Stimulated activated CD4-positive, alpha-beta T cell treated with anti-CD3 and anti-CD28 coated beads, Interleukin-12 subunit alpha, Interleukin-12 subunit beta, amount 100 ng/mL, for 48 hours (primary cell): ENCODE results near the gene MBD5.

Source experiments
- DNase-seq, 3 donors: peaks; one replicate each; pipeline ENCODE4 v3.0.0-alpha.2; 2020; ENCODE audit warnings: low read depth in 2 of 3, low spot score in 1 of 3

The MBD5 gene

DNA sequence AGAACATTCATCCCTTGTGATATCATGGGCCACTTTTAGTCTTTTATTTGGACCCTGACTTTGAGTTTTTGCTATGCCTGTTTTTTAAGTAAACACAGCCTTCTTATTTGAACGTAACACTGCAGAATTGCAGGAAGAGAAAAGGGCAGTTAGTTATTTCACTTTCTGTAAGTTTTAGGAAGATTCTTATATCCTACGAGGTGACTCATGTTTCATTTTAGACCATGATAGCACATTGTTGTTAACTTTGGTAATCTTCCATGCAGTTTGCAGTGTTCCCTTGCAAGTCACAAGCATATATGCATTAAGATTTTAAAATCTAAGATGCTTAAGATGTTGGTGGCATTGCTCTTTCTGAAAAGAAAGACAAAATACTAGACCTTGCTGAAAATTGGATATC, 495.1 kb downstream of the MBD5 start:
- no peak for DNase-seq

DNA sequence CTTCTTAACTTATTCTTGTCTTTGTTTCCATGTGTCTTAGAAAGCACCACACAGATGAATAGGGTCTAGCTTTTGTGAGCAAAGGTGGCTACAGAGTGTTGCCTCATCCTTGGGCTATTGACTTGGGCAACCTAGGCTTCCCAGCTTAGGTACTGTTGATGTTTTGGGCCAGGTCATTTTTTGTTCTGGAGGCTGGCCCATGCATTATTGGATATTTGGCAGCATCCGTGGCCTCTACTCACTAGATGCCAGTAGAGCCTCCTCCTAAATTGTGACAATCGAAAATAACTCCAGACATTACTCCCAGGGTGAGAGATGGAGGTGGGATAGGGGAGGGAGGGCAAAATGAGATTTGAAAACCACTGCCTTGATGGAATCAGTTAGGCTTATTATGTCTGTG, 496.4 kb downstream of the MBD5 start:
- DNase-seq: no peak

- DNase-seq: no peak
Measured at GRCh38 chr2:148517822-148518221, 496.9 kb downstream of the MBD5 start.

- DNase-seq: no peak
Measured at GRCh38 chr2:148519013-148519412, 498.1 kb downstream of the MBD5 start.

- DNase-seq: no peak
Measured at GRCh38 chr2:148521181-148521580, 500.3 kb downstream of the MBD5 start.

DNA sequence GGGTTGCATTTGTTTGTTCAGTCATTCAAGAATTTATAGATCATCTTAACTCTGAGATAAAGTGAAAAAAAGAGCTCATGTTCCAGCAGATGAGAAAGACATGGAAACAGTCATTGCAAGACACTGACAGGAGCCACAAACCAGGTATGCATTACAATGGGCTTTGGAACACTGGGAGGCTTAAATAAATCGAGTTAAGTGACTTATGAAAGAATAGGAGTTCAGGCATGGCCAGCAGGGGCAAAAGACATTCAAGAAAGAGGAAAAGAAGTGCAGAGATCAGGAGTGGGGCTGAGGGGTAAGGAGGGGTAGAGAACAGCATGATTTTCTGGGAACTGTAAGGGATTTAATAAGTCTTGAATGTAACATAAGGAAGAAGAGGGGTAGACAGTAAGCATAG, 502.4 kb downstream of the MBD5 start:
- no peak for DNase-seq

- DNase-seq: peak in 2 of 3 donors; percentile 35 to 56
Measured at GRCh38 chr2:148524519-148524919, 503.6 kb downstream of the MBD5 start.

DNA sequence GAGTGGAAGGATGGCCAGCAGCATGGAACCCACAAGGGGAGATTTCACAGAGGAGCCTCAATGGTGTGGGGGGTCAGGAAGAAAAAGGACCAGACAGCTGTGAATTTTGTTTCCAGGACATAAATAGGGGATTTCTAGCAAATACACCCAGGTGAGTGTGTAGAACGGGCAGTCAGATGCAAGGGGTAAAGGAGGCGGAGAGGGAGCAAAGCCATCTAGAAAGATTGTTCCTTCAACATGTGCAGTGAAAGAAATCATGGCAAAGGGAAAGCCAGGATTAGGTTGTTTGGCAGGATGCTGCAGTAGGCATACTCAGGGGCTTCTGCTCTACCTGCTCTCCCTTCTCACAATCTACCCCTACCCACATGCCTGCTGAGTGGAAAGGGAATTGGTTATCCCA, 504.2 kb downstream of the MBD5 start:
- DNase-seq: no peak

GRCh38 chr2:148526509-148527346, 505.8 kb downstream of the MBD5 start:
- DNase-seq: no peak

DNA sequence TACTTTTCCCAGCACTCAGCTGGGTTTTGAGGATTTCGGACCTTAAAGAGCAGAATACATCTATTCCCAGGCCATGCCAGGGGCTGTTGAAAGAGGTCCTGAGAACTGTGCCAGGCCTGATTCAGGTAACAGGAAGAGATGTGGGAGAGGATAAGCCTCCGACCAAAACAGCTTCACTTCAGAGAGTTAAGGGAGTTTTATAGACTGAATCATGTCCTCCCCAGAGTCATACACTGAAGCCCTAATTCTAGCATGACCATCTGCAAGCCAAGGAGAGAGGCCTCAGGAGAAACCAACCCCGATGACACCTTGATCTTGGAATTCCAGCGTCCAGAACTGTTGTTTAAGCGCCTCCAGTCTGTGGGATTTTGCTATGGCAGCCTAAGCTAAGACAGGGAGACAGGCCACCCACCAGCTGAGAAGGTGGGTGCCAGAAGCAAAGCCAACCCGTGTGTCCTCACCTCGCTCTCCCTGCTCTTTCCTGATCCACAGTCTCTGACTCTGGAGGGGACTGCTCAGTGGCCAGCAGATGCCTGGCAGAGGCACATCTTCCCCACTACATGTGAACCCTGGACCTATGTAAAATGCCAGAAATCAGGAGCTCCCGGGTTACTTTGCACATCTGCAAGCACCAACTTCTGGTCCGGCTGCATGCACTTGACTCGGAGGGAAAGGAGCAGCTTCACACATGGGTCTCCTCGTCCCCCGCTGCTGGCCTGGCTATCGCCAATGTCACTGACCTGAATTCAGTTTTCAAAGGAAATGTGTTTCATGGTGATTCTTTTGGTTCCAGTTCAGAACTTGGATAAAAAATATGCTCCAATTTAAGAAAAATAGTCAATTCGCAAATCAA, 506.8 kb downstream of the MBD5 start:
- no peak for DNase-seq

DNA sequence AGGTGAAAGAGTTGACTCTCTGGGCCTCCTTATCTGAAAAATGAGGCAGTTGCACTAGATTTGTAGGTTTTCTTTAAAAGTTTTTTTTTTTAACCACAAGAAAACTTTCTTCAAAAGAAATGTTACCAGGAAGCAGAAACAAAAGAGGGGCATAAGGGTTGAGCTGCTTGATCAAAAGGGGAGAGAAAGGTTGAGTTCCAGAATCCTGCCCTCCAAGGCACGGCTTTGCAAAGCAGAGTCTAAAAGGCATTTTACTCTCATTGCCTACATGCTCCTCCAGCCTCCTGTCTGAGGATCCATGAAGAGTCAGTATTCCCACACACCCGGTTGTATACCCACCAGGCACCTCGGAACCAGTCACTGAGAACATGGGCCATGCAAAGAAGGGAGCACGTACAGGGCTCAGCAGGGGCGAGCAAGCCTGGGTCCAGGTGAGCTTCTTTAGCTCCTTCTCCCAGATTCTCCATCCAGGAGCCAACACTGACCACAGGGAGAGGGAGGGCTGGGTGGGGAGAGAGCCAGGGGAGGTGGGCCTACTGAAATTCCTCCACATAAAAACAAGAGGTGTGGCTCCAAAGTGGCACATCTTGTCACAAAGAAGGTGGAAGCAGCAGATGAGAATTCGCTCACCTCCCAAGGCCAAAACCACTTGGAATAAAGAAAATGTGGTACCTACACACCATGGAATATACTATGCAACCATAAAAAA, 507.6 kb downstream of the MBD5 start:
- DNase-seq: no peak

- no peak for DNase-seq
Measured at GRCh38 chr2:148529745-148530144, 508.9 kb downstream of the MBD5 start.

- no peak for DNase-seq
Measured at GRCh38 chr2:148530350-148530749, 509.5 kb downstream of the MBD5 start.

DNA sequence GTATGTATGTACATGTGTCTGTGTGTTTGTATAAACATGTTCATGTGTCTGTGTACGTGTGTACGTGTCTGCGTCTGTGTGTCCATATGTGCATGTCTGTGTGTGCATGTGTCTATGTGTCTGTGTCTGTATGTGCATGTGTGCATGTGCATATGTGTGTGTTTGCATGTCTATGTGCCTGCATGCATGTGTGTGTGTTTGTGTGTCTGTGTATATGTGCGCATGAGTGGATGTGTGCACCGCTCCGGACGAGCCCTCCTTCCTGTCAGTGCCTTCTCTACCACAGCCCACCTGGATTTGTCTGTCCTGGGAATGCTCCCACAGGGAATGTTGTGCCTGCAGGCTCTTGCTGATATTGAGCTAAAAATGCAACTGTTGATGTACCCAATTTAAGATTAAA, 510.3 kb downstream of the MBD5 start:
- no peak for DNase-seq

DNA sequence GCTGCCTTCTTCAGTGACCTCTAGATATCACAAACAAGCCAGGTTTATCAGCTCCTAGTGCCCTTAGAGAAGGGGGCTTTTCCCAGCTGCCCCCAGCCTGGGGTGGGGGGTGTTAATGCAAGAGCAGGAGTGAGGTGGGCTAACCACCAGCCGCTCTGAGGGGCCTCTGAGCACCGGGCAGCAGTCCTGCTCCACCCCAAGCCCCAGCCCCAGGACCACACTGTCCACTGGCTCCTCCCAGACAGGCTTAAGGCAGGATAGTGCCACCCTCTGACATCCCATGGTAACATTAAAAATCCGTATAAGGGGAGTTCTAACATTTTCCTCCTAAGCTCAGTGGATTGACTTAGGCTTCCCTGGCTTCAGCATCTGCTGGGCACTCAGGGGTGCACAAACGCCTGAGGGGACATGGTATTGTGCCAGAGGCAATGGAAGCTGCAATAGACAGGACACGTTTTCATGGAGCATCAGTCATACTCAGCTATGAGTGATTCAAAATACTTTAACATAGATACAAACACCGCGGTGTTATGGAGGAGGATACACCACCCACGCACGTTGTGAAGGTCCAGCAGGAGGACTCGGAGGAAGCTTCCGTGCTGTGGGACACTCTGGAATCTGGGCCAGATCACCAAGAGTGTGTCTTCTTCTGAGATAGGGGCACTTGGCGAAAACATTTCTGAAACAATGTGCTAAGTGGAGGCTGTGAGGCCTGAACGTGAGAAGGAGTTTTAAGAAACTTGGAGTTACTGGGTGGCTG, 511.0 kb downstream of the MBD5 start:
- no peak for DNase-seq

DNA sequence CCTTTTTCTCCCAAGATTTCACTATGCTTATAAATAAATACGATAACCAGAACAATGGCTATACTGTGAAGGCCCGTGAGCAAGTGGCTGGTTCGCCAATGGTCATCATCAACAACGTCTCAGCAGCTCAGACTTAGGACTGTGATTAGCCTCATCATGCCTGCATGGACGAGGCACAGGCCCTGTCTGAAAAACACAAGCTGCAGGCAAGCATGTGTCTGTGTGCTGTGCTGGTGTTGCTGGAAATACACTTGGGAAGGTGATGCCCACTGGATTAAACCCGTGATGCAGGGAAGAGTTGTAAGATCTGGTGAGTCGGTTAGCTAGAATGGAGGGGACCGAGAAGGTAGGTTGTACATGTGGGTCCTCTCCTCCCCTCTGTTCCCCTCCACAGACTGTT, 512.1 kb downstream of the MBD5 start:
- no peak for DNase-seq

DNA sequence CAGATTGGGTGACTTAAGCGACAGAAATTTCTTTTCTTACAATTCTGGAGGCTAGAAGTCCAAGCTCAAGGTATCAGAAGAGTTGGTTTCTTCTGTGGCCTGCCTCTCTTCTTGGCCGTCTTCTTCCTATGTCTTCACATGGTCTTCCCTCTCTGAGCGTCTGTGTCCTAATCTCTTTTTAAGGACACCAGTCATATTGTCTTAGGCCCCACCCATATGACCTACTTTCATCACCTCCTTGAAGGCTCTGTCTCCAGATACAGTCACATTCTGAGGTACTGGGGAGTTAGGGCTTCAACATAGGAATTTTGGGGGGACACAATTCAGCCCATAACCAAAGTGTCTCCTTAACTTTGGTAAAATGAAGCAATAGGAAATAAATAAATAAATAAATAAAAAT, 512.8 kb downstream of the MBD5 start:
- no peak for DNase-seq

DNA sequence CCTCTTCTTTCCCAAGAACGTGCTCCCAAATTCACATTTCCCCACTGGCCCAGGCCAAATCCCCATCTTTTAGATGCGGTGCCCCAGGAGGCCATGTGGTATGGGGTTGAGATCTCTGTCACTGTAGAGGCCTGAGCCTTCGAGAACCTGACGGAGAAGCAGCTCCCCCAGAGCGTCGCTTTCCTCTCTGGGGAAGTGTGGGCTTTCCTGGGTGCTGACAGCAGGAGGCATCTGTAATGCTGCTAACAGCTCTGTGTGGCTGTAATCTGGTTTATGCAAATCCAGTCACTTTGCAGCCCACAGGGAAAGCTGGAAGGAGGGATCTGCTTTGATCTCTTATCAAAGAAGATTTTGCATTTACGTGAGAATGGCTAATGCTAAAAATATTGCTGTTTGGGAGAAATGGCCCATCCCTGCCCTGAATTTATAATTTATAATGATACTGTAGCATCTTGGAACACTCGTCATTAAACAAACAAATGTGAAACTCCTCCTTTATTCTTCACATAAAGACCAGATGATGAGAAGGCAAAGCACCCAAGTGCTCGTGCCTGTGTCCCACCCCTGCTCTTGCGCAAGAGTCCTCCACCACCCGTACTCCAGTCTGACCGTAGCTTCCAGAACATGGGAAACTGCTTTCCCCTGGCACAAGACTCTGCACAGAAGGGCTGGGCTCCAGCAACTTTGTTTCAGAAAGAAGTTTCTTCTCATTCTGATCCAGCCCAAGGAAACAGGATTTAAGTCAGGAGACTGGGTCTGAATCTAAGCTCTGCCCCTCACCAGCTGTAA, 513.7 kb downstream of the MBD5 start:
- no peak for DNase-seq

GRCh38 chr2:148538375-148538774, 517.5 kb downstream of the MBD5 start:
- DNase-seq: no peak

DNA sequence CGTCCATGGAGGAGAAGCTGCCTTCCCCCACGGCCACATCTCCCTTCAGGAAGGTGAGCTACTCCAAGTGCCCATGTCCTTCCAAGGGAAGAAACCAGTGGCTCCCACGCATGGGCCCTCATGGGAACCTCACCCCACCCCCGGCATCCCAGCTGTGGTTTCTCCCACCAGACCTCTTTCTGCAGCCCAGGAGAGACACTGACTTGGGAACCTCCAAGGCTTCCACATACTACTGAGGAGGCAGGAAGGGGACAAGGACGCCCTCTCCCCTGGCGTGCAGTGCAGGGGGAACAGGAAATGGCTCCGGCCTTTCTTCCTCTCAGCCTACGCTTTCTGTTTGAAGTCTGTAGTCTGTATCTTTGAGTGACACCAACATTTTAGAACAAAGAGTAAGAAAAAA, 519.1 kb downstream of the MBD5 start:
- peak in 1 of 3 donors; percentile 18 for DNase-seq
